PC-3 (cell line): ENCODE results near the gene MT3. TPM values are rescaled to one million over a fixed set of nuclear protein-coding genes. Genes with fewer than 3 reads are reported as not detected.

Source experiments
- ATAC-seq: fragments of 200-7000 bp; cut with Tn5 transposase; 2 replicates; pipeline ENCODE4 v1.9.1; 2020; ENCODE audit warnings: mild to moderate bottlenecking, moderate library complexity
- BruUV-seq: library from RNA; stranded (reverse); fragments of 400-500 nt; replicated peaks from 2 replicates; lab custom pipeline; 2021; lab: Mats Ljungman, UMichigan
- CTCF ChIA-PET: fragments of 300-600 bp; sonication (Branson Sonifier 250); formaldehyde crosslinking; loops from one replicate; lab custom pipeline; 2022; ENCODE audit warnings: antibody characterized with exemption; lab: Charles Lee
- POLR2A ChIA-PET: fragments of 300-600 bp; sonication (Branson Sonifier 250); formaldehyde crosslinking; loops from one replicate; lab custom pipeline; 2022; ENCODE audit warnings: antibody characterized with exemption; ENCODE audit not compliant: unreplicated experiment; lab: Charles Lee
- DNase-seq: peaks from one replicate; pipeline ENCODE4 v3.0.0-alpha.2; 2015
- H2AFZ ChIP-seq: fragments of 300-600 bp; sonication (generic); 2 replicates; pipeline ENCODE4 v1.6.0; 2016; ENCODE audit warnings: antibody characterized with exemption, low read length
- H3F3A ChIP-seq: fragments of 300-600 bp; sonication (generic); one replicate; pipeline ENCODE4 v1.6.0; 2017; ENCODE audit warnings: antibody characterized with exemption, low read length, control low read depth, mild to moderate bottlenecking; ENCODE audit not compliant: unreplicated experiment
- H3K27ac ChIP-seq: fragments of 300-600 bp; sonication (generic); 2 replicates; pipeline ENCODE4 v1.5.1; 2016; ENCODE audit warnings: mild to moderate bottlenecking, low read length
- H3K27me3 ChIP-seq: fragments of 300-600 bp; sonication (generic); 2 replicates; pipeline ENCODE4 v1.6.1; 2016; ENCODE audit warnings: low read length, mixed read lengths
- H3K36me3 ChIP-seq: fragments of 300-600 bp; sonication (generic); 2 replicates; pipeline ENCODE4 v1.6.1; 2016; ENCODE audit warnings: low read depth, mixed run types, low read length, mixed read lengths
- H3K4me1 ChIP-seq: fragments of 300-600 bp; sonication (generic); 2 replicates; pipeline ENCODE4 v1.5.1; 2016; ENCODE audit warnings: low read length; ENCODE audit not compliant: insufficient read depth
- H3K4me2 ChIP-seq: fragments of 300-600 bp; sonication (generic); 2 replicates; pipeline ENCODE4 v1.6.0; 2016; ENCODE audit warnings: low read length
- H3K4me3 ChIP-seq: fragments of 300-600 bp; sonication (generic); 2 replicates; pipeline ENCODE4 v1.5.1; 2016; ENCODE audit warnings: mild to moderate bottlenecking, low read length, mixed read lengths
- H3K79me2 ChIP-seq: fragments of 300-600 bp; sonication (generic); 2 replicates; pipeline ENCODE4 v1.6.1; 2017; ENCODE audit warnings: low read length, mixed read lengths
- H3K9ac ChIP-seq: fragments of 300-600 bp; sonication (generic); 2 replicates; pipeline ENCODE4 v1.6.0; 2016; ENCODE audit warnings: mild to moderate bottlenecking, low read length
- H3K9me2 ChIP-seq: fragments of 300-600 bp; sonication (generic); replicated peaks from 2 replicates; pipeline ENCODE4 v1.6.1; 2016; ENCODE audit warnings: mixed run types, low read length, mixed read lengths
- H3K9me3 ChIP-seq: fragments of 300-600 bp; sonication (generic); 2 replicates; pipeline ENCODE4 v1.6.1; 2016; ENCODE audit warnings: low read length, mixed read lengths
- H4K20me1 ChIP-seq: fragments of 300-600 bp; sonication (generic); 2 replicates; pipeline ENCODE4 v1.6.1; 2016; ENCODE audit warnings: low read length, mixed read lengths
- CTCF ChIP-seq: fragments of 300-600 bp; sonication (generic); conservative IDR thresholded peaks from 2 replicates; pipeline ENCODE4 v1.5.1; 2017; ENCODE audit warnings: antibody characterized with exemption, low read depth, mild to moderate bottlenecking, low read length
- EZH2 ChIP-seq: fragments of 300-600 bp; sonication (generic); IDR thresholded peaks from one replicate; pipeline ENCODE4 v1.6.1; 2017; ENCODE audit warnings: antibody characterized with exemption, mild to moderate bottlenecking, low read length; ENCODE audit not compliant: unreplicated experiment
- EZH2phosphoT487 ChIP-seq: fragments of 300-600 bp; sonication (generic); IDR thresholded peaks from 2 replicates; pipeline ENCODE4 v1.6.1; 2018; ENCODE audit warnings: mild to moderate bottlenecking, antibody characterized with exemption, low read length, borderline replicate concordance
- intact Hi-C: fragments of 100-400 bp; cut with micrococcal nuclease; formaldehyde crosslinking; loops from 2 replicates; pipeline ENCODE4 v1.9.0; 2023
- total RNA-seq: library from RNA; depleted of rRNA; stranded (reverse); fragments of >200 nt; gene quantifications from 2 replicates; pipeline ENCODE4 v1.2.3, GENCODE V29; 2014

Gene MT3
- total RNA-seq, 1 experiment from 2014 or later = not detected

- TF ChIP-seq EZH2phosphoT487 (no peak), EZH2 (no peak), CTCF (no peak)
- no peak overlapping the region for H3K9ac ChIP-seq
- no peak overlapping the region for H3K4me2 ChIP-seq
- H4K20me1 ChIP-seq = no peaks in the 10 kb centered on the region
- DNase-seq = no peak
- intact Hi-C loops = loop anchor here (2.0 kb wide), 1 partner anchor 19 kb away; no protein-coding TSS in a partner anchor
- no peak overlapping the region for H3K27ac ChIP-seq
- CTCF ChIA-PET = interaction anchor here (0.9 kb wide), 1 partner anchor 25 kb away, joined by 3 read pairs; no protein-coding TSS in a partner anchor
- POLR2A ChIA-PET = interaction anchor here (0.6 kb wide), 1 partner anchor 322 kb away, joined by 4 read pairs; no protein-coding TSS in a partner anchor
- BruUV-seq = no TSS peak
- ATAC-seq = no peak
- H3K9me2 ChIP-seq = no peaks in the 10 kb centered on the region
- H3K9me3 ChIP-seq = no peaks in the 10 kb centered on the region
- H2AFZ ChIP-seq = no peak overlapping the region
- H3K27me3 ChIP-seq = no peaks in the 10 kb centered on the region
- H3K4me1 ChIP-seq = peaks cover 9% of the 10 kb centered on the region
- H3K36me3 ChIP-seq = no peaks in the 10 kb centered on the region
- H3K79me2 ChIP-seq = no peaks in the 10 kb centered on the region
- H3K4me3 ChIP-seq = no peak overlapping the region
- H3F3A ChIP-seq = no peaks in the 10 kb centered on the region
Measured at GRCh38 chr16:56625943-56626654, 36.8 kb downstream of the MT3 start.

DNA sequence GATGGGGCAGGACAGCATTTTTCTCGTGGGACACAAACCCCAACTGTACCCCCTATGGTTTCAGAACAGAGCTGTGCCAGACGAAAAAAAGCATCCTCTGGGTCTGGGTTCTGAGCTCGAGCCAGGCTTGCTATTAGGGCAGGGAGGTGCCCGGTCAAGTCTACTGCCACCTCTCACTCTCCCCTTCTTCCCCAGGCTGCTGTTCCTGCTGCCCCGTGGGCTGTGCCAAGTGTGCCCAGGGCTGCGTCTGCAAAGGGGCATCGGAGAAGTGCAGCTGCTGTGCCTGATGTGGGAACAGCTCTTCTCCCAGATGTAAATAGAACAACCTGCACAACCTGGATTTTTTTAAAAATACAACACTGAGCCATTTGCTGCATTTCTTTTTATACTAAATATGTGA is 37.4 kb downstream of the MT3 start:
- TF ChIP-seq CTCF (no peak), EZH2 (no peak), EZH2phosphoT487 (no peak)
- peak overlapping the region; percentile 76 for H2AFZ ChIP-seq
- no peaks in the 10 kb centered on the region for H3F3A ChIP-seq
- no TSS peak for BruUV-seq
- no peak overlapping the region; the same call in 1 of the 2 replicates for H3K4me3 ChIP-seq
- ChIA-PET CTCF (interaction anchor here (0.9 kb wide), 1 partner anchor 26 kb away, joined by 3 read pairs; no protein-coding TSS in a partner anchor), POLR2A (interaction anchor here (0.6 kb wide), 1 partner anchor 321 kb away, joined by 4 read pairs; no protein-coding TSS in a partner anchor)
- no peaks in the 10 kb centered on the region for H3K79me2 ChIP-seq
- H3K36me3 ChIP-seq = no peaks in the 10 kb centered on the region
- H3K4me1 ChIP-seq = peaks cover 9% of the 10 kb centered on the region
- peak overlapping the region; percentile 72 for H3K4me2 ChIP-seq
- peak; percentile 19; the same call in 1 of the 2 replicates for ATAC-seq
- H4K20me1 ChIP-seq = no peaks in the 10 kb centered on the region
- intact Hi-C loops = loop anchor here (2.0 kb wide), 1 partner anchor 20 kb away; no protein-coding TSS in a partner anchor
- H3K9ac ChIP-seq = peak overlapping the region; percentile 19; the same call in 1 of the 2 replicates
- no peaks in the 10 kb centered on the region for H3K9me2 ChIP-seq
- H3K27ac ChIP-seq = peak overlapping the region; percentile 47; the same call in 1 of the 2 replicates
- no peak for DNase-seq
- no peaks in the 10 kb centered on the region for H3K27me3 ChIP-seq
- H3K9me3 ChIP-seq = no peaks in the 10 kb centered on the region
